Measurements from ENCODE around the gene SHANK3. TPM values are rescaled to one million over a fixed set of nuclear protein-coding genes. Genes with fewer than 3 reads are reported as not detected.

Gene SHANK3
- total and polyA plus RNA-seq, 7 donors = 4.2 to 16.3 (median 9.3) TPM

DNA sequence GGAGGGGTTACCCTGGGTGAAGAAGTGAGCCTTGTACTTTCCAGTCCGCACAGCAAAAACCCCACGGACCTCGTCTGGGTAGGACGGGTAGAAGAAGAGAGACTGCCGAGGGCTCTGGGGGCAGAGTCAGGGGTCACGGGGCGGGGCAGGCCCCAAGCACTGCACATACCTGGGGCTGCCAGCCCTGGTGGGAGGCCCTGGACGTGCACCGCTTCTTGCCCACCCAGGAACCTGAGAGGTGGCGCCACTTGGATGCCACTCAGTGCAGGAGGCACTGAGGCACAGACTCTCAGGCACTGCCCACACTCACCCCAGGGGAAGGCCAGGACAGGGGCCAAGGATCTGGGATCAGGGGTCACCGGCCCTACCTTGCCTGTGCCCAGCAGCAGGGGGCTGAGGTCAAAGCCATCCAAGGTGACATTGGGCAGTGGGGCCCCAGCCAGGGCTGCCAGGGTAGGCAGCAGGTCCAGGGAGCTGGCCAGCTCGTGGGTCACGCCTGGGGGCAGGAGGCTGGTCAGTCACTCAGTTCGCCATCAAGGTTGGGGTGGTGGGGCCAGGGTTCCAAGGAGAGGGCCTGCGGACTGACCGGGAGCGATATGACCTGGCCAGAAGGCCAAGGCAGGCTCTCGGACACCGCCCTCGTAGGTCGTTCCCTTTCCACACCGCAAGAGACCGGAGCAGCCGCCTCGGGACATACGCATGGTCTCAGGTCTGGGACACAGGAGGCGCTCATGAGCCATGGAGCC, 46.9 kb upstream of the SHANK3 start:
- peak; percentile 11 for TF ChIP-seq CTCF (IDR thresholded peaks at IDR 0.05)
- no peak for ATAC-seq
- Histone ChIP-seq H3K36me3 (ENCODE audit: insufficient read depth in 1 of 2, low read depth in 1 of 2) (peaks cover 0 to 17% of the 10 kb centered on the region in 2 donors), H3K27me3 (ENCODE audit: insufficient read depth in 3 of 3, low read length in 2 of 3) (no peaks in the 10 kb centered on the region), H3K4me3 (peak overlapping the region; percentile 91), H3K9me3 (no peaks in the 10 kb centered on the region), H3K4me1 (peaks cover 27% of the 10 kb centered on the region), H3K27ac (no peak overlapping the region)
- DNase-seq = peak in 1 of 2 donors; percentile 66
- 82 to 86% (median 84%) methylated on average over 24 to 27 of the region's 27 CpGs for WGBS, 3 donors
- intact Hi-C loops (cut with DNase I) = loop anchor here in 1 of 2 donors (5.0 kb wide), 1 partner anchor 77 kb away; no protein-coding TSS in a partner anchor

DNA sequence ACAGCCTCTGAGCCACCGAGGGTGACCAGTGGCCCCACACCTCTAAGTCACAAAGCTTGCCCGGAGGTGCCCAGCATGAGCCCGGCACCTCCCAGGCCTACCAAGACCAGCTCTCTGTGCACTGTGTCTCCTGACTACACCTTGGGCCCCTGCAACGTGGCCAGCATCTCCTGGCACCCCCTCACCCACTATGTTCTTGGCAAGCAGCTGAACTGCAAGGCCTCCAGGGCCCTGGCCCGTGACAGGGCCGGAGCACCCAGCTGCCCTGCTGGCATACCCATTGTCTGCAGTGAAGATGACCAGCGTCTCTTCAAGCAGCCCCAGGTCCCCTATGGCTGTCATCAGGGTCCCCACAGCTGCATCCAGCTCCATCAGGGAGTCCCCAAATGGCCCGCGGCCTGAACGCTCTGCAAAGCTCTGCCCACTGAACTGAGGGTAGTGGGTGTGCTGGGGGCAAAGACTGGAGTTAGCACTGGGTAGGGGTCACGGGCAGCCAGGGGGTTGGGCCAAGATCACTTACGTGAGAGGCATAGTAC, 46.2 kb upstream of the SHANK3 start:
- peak overlapping the region; percentile 91 for H3K4me3 ChIP-seq
- H3K9me3 ChIP-seq = no peaks in the 10 kb centered on the region
- intact Hi-C loops (cut with DNase I) = loop anchor here in 1 of 2 donors (5.0 kb wide), 1 partner anchor 76 kb away; no protein-coding TSS in a partner anchor
- TF ChIP-seq CTCF (IDR thresholded peaks at IDR 0.05) = no peak
- peaks cover 0 to 17% of the 10 kb centered on the region in 2 donors for H3K36me3 ChIP-seq (ENCODE audit: insufficient read depth in 1 of 2, low read depth in 1 of 2)
- H3K27ac ChIP-seq = no peak overlapping the region
- ATAC-seq (no peak), DNase-seq (no peak)
- H3K4me1 ChIP-seq = peaks cover 21% of the 10 kb centered on the region
- no peaks in the 10 kb centered on the region for H3K27me3 ChIP-seq (ENCODE audit: insufficient read depth in 3 of 3, low read length in 2 of 3)
- 68 to 70% (median 70%) methylated on average over 12 of the region's 12 CpGs for WGBS, 3 donors

DNA sequence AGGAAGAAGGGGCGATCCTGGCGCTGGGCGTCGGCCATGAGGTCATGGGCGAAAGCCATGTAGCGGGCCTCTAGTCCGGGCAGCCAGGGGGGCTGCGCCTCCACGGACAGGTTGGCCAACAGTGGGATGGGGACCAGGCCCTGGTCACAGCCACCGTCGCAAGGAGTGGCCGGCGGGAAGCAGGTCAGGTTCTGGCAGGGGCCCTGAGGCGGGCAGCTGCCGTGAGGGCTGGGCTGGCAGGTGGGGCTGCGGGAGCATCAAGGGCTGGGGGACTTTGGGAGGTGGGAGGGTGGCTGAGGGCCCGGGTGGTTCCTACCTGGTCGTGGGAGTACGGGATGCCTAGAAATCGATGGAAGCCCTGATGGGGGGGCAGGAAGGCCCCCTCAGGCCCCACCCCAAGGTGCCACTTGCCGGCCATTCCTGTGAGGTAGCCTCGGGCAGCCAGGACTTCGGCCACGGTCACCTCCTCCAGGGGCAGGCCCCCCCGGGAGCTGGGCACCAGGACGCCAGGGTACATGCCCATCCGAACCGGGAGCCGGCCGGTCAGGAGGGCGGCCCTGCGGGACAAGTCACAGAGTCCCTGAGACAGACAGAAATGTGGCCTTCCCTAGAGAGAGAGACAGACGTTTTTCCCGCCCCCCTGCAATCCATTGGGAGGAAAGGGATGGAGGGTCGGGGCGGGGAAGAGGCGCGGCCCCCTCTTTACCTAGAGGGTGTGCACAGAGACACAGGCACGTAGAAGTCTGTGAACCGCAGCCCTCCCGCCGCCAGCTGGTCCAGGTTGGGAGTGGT, 45.6 kb upstream of the SHANK3 start:
- peaks cover 0 to 17% of the 10 kb centered on the region in 2 donors for H3K36me3 ChIP-seq (ENCODE audit: insufficient read depth in 1 of 2, low read depth in 1 of 2)
- ATAC-seq (peak in 2 of 4 donors; percentile 1 to 5), DNase-seq (peak in 1 of 2 donors; percentile 66)
- H3K27ac ChIP-seq = peak overlapping the region; percentile 80
- H3K4me1 ChIP-seq = peaks cover 14% of the 10 kb centered on the region
- intact Hi-C loops (cut with DNase I) = loop anchor here in 1 of 2 donors (5.0 kb wide), 1 partner anchor 75 kb away; no protein-coding TSS in a partner anchor
- no peaks in the 10 kb centered on the region for H3K9me3 ChIP-seq
- TF ChIP-seq CTCF (IDR thresholded peaks at IDR 0.05) = no peak
- peak overlapping the region; percentile 91 for H3K4me3 ChIP-seq
- H3K27me3 ChIP-seq (ENCODE audit: insufficient read depth in 3 of 3, low read length in 2 of 3) = no peaks in the 10 kb centered on the region
- 59 to 68% (median 62%) methylated on average over 41 to 42 of the region's 42 CpGs for WGBS, 3 donors

DNA sequence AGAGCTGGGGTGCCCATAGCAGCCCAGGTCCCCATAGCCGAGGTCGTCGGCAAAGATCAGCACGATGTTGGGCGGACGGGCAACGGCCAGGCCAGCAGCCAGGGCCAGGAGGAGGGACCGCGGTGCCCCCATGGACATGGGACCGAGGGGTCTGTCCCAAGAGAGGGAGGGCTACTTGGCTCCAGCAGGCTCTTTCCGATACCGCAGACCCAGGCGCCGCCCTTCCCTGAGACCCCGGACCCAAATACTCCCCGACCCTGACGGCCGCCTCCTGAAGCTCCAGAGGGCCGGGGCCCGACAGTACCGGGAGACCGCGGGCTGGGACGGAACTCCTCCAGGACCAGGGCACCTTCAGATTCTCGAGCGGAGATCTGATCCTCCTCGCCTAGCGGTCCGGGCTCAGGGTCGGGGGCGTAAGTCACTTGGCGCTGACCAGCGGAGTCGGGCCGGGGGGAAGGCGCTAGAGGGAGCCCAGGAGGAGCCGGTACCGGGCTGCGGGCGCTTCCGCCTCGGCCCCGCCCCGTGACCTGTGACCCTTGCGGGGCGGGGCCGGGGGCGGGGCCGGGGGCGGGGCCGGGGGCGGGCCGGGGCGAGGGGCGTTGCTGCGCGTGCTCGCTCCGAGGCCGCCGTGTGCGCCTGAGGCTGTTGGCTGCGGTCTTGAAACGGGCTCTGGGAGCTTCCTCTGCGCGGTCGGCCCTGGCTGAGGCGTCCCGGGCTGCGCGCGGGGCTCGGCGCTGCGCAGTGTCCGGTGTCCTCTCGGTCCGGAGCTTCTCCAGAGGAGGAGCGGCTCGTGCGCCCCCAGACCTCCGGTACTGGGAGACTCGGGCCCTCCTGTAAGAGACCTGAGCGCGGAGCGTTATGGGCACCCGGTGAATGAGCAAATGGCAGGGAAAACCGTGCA, 44.7 kb upstream of the SHANK3 start, which contains the start of gene ARSA:
Gene ARSA (minus strand): TSS at position 511 of the 901 bp plus-strand sequence. CDS start 373 bp downstream, at position 138.
- Histone ChIP-seq H3K9me3 (no peaks in the 10 kb centered on the region), H3K4me1 (peaks cover 6% of the 10 kb centered on the region), H3K4me3 (peak within 1 kb of the TSS; percentile 91), H3K27me3 (ENCODE audit: insufficient read depth in 3 of 3, low read length in 2 of 3) (no peaks in the 10 kb centered on the region), H3K27ac (peak within 1 kb of the TSS; percentile 80), H3K36me3 (ENCODE audit: insufficient read depth in 1 of 2, low read depth in 1 of 2) (peaks cover 0 to 17% of the 10 kb centered on the region in 2 donors)
- DNase-seq (peak; percentile 89 to 93), ATAC-seq (peak; percentile 91 to 95 (median 94))
- 0 to 3% (median 2%) methylated on average over 49 to 87 of the region's 88 CpGs for WGBS, 3 donors
- intact Hi-C loops (cut with DNase I) = loop anchor here in 1 of 2 donors (5.0 kb wide), 1 partner anchor 74 kb away; no protein-coding TSS in a partner anchor
- TF ChIP-seq CTCF (IDR thresholded peaks at IDR 0.05) = peak; percentile 34

Data from psoas muscle (tissue), 8 donors.